Fibroblast of skin of left quadriceps (primary cell): ENCODE data around the gene DPM2.
A peak's percentile ranks its signal among the peaks of the same experiment; 100 is the strongest.

Experiments used
- DNase-seq, 2 experiments: peaks; one replicate each; pipeline ENCODE4 v3.0.0-alpha.2; 2013; ENCODE audit warnings: low read depth in 2 of 2

The DPM2 gene

DNA sequence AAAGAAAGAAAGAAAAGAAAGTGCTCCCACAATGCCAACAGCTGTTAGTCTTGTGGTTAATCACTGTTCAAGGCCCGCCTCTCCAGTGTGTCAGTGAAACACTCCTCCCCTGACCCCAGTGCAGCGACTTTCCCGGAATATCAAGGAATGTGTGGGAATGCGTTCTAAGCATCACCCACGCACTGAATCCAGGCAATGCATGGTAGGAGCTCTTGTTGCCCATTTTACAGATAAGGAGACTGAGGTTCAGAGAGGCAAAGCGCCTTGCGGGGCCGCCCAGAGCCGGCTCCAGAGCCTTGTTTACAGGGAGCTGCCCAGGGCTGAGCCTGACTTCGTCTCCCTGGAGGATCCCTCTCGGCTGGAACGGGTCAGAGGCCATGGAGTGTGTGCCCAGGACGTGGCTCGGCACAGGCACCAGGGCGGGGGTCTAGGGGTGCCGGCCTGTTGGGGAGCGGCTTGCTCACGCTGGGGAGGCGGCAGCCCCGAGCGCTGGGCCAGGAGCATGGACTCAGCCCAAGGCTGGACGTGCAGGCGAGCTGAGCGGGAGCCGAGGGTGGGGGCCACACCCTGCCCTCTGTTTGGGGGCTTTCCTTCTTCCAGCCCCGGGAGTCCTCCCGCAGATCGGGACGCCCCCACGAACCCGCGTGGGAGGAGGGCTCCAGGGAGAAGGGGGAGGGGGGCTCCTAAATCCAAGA is 39.1 kb downstream of the DPM2 start:
- peak; percentile 74 to 78 for DNase-seq

DNA sequence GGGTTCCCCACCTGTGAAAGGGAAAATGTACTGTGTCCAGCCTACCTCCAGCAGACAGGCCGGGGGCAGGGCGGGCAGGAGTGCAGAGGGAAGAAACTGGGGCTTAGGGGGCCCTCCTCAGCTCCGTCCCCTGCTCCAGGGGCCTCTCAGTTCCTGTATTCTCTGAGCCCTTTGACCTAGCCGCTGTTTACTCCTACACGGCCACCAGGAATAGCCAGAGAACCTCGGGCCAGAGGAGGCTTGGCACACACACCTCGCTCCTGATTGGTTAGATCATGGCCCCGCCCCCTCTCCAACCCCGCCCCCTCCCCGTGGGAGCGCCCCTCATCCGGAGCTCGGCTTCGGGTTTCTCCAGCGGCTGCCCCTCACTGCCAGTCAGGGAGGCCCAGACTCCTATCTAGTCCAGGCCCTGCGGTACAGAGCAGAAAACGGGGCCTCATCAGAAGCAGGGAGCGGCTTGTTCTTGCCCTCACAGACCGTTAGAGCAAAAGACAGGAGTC is 40.4 kb downstream of the DPM2 start:
- DNase-seq: peak; percentile 54 to 57

DNA sequence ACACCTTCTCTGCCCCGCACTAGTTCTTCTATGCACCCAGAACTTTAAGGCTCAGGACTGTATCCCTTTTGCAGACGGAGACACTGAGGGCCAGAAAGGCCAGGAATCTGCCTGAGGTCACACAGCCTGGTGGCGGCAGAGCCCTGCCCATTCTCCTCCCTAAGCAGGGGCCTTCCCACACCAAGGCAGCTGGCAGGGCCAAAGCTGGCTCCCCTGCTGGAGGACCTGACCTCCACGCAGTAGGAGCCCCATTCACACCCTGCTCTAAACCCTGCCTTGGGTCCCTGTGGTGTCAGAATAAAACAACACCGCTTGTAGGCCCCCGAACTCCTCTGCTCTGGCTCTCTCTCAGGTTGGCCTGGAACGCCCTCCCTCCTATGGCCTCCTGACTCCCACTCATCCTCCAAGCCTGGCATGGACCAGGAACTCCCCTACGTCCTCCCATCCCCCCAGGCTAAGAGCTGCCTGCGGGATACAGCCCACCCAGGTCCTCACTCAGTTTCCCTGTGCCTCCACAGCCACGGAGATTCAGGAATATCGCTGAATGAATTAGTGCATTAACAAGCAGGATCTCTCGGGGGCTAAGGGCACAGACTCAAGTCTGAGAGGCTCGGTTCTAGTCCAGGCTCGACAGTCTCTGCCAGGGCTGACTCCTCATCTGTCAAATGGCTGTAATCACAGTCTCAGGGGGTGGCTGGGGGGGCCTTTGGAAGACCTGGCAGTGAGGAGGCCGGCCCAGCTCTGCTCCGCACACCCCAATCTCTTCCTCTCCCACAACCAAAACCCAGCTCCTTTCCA is 41.1 kb downstream of the DPM2 start:
- DNase-seq: no peak

DNA sequence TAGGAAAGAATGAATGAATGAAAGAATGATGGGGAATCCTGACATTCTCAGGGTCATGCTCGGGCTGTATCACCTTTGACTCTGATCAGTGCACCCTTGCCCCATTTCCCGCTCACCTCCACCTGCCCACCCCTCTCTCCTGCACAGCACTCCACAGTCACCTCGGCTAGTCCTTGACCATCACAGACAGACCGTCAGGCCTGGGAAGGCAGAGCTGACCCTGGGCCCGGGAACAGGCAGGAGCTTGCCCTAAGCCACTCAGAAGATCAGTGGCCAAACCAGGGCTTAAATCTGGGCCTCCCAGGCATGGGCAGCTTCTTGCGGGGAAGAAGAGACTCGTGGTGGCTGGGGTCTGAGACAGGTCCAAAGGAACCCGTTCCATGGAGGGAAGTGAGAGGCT is 41.8 kb downstream of the DPM2 start:
- no peak for DNase-seq

DNA sequence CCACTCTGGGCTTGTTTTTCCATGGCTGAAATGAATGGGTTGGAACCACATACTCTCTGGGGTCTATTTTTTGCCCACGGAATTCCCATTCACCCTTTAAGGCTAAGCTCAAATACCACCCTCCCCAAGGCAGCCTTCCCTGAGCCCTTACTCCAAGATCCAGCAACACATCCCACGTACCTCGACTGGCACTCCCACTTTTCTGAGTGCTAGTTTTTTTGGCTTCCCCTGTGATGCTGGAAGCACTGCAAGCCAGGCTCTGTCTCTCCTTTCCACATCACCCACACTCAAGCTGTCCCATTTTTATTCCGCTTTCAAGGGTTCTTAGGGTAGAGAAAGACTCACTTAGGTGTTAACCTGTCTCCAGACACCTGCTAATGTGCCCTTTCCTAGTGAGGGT is 44.3 kb downstream of the DPM2 start:
- DNase-seq: no peak

DNA sequence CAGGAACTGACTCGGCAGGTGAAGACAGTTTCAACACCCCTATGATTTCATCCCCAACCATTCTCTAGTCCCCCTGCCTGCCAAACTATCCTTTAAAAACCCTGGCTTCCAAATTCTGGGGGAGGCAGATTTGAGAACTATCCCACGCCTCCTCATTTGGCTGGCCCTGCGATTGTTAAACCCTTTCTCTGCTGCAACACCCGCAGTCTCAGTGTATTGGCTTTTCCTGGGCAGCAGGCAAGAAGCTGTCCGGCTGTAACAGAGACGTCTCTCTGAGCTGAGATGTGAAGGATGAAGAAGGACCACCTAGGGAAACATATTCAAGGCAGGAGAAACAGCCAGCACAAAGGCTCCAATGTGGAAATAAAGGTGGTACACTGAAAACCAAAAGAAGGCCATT is 44.8 kb downstream of the DPM2 start:
- no peak for DNase-seq

DNA sequence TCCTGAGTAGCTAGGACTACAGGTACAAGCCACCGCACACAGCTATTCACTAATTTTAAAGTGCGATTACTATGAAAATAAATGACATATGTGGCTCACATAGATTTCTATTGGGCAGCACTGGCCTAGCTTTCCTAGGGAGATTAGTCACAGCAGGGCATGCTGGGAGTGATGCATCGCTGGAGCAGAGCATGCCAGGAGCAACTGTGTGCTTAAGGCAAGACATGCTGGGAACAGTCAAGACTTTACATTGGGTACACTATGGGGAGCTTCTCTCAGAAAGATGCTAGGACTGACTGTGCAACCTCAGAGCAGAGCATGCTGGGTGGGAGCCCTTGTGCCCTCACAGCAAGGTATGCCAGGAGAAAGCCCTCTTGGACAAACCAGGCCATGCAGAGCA is 47.6 kb downstream of the DPM2 start:
- DNase-seq: no peak

DNA sequence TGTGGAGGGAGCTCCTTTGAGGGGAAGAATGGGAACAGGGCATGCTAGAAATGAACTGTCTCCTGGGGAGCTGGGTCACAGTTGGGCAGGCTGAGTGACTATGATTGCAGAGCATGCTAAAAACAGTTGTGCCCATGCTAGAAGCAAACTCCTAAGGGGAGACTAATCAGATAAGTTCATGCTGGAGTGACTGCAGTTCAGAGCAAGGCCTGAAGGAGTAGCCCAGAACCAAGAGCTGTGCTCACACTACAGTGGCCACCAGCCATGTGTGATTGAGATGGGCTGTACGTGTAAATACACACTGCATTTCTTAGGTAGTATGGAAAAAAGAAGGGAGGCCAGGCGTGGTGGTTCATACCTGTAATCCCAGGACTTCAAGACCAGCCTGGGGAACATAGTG is 49.9 kb downstream of the DPM2 start:
- DNase-seq: no peak

DNA sequence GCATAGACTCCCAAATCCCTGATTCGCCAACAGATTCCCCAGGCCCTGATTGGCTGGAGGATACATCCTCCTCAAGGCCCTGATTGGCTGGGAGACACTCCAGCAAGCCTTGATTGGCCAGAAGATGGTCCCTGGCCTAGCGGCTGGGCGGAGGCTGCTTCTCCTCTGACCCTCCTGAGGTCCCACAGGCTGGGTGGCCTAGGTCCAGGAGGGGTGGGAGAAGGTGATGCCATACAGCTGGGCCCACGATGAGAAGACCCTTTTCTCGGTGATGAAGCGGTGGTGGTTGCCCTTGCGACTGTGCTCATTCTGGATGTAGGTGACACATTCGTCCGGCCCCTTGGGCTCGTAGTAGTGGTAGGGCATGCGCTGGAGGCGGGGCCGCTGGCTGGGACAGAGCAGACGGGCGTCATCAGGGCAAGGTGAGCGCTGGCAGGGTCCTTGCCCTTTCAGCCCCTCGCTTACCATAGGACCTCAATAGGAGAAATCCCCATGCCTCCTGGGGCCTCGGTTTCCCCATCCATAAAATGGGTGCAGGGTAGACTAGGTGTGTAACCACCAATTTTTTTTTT is 51.2 kb downstream of the DPM2 start:
- no peak for DNase-seq

DNA sequence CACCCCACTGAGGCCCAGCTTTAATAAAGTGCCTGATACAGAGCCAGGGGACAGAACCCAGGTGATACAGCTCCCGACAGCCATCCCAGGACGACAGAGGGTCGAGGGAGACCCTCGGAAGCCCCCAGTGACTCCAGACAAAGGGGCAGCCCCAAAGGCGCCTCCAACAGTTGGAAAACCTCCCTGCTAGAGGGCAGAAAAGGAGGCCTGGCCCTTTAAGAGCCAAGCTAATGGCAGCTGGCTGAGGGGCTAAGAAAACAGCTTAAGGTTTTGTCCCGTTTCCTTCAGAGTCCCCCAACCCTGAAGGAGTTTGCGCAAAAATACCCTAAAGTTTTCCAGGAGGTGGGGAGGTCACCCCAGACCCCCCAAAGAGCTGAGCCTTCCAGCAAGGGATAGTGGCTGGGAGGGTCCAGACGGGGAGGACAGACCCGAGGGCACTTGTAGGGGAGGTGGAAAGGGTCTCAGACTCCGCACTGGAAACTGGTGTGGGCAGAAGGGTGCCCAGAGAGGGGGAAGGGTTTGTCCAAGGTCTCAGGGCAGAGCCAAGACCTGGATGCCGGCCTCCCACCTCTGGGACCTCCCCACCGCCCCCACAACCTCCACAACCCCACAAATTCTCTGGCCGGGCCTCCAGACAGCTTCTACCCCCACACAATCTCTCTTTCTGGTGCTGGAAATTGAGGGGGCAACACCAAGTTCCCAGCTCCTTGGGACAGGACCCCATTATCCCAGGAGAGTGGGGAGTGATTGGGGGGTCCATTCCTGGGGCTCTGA is 52.0 kb downstream of the DPM2 start:
- no peak for DNase-seq
